ENCODE data around the gene ALDH1L2.

- TF ChIP-seq GATA2 (IDR thresholded peaks at IDR 0.05; ENCODE audit: low read depth, low read length) (no peak), GATA3 (IDR thresholded peaks at IDR 0.05; ENCODE audit: low read depth, low read length) (no peak)
These were observed 32.7 kb upstream of the ALDH1L2 start for GRCh38 chr12:105116969-105117368.

Data from SH-SY5Y (cell line).